NOMO-1 treated with dmso at 0.1 percent for 144 hours (cell line): ENCODE results near the gene KCNMA1.
"Not testable (repeated sequence)": the region's sequence is repeated elsewhere in the genome, so short reads cannot be mapped to it uniquely, and the experiment has no call there.

Experiments used
- DNase-seq: peaks from one replicate; lab custom pipeline; 2025; ENCODE audit not compliant: unreplicated experiment; lab: John Stamatoyannopoulos, UW

Gene KCNMA1

GRCh38 chr10:77537720-77538373, 99.8 kb downstream of the KCNMA1 start:
- no peak for DNase-seq

- no peak for DNase-seq
These were observed 100.5 kb downstream of the KCNMA1 start for GRCh38 chr10:77537071-77537470.

- no peak for DNase-seq
These were observed 103.7 kb downstream of the KCNMA1 start for GRCh38 chr10:77533887-77534278.

DNA sequence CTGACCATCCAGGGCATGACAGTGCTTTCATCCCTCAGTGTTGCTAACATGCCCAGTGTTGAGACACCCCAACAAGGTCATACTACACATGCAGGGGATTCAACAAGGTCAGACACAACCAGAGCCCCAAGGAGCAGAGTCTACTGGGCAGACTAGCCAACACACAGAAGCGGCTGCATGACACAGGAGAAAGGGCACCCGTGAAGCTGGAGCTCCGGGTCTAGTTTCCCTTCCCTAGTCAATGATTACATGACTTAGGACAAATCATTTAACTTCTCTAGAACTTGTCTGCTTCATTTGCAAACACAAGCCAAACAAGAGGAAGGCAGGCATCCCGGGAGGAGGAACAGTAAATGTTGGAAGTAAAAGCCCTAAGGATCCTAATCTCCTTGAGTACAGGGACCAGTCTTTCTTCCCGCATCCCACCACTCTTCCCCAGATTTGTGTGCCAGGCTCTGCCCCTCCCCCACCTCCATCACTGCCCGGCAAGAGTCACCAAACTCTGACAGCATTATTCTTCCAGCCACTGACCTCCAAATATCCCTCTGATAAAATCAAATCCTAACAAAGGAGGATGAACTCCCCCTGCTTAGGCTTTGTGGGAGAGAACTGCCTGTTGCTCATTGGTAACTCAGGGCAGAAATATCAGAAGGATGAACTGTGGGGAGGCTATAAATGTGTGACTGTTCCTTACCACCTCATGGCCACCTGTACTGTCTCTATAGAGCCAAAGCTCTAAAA, 104.3 kb downstream of the KCNMA1 start:
- DNase-seq, result no peak

- no peak for DNase-seq
These were observed 105.5 kb downstream of the KCNMA1 start for GRCh38 chr10:77532068-77532467.

- no peak for DNase-seq
These were observed 106.1 kb downstream of the KCNMA1 start for GRCh38 chr10:77531441-77532001.

DNA sequence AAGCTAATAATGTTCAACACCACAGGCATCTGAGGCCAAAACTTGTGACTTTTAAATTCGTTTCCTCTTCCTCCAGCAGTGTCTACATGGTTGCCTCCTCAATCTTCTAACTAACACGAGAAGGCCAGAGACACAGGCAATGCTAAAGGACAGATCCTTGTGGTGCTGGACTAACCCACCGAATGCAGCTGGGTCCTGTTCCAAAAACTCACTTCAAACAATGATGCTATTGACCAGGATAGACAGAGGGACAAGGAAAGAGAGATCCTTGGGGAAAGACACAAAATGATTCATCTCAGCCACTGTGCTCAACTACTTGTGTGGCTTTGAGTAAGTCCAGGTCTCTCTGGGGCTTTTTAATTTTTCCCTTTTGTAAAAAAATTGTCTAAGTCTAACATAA, 107.6 kb downstream of the KCNMA1 start:
- DNase-seq, result no peak

GRCh38 chr10:77529050-77529576, 108.5 kb downstream of the KCNMA1 start:
- DNase-seq, result no peak

DNA sequence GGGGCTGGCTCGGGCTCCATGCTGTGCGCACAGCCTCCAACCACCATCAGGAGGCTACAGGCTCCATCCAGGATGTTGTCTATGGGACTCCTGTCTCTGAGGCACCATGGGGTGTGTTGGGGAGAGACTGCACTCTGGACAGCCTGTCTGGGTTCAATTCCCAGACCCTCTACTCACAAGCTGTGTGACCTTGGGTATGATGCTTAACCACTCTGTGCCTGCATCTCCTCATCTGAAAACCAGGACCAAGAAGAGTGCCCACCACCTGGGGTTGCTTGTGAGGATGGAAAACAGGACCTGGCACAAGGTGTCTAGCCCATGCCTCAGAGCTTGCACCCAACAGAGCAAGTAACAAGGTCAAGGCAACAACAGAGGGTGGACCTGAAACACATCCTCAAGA, 109.8 kb downstream of the KCNMA1 start:
- no peak for DNase-seq

DNA sequence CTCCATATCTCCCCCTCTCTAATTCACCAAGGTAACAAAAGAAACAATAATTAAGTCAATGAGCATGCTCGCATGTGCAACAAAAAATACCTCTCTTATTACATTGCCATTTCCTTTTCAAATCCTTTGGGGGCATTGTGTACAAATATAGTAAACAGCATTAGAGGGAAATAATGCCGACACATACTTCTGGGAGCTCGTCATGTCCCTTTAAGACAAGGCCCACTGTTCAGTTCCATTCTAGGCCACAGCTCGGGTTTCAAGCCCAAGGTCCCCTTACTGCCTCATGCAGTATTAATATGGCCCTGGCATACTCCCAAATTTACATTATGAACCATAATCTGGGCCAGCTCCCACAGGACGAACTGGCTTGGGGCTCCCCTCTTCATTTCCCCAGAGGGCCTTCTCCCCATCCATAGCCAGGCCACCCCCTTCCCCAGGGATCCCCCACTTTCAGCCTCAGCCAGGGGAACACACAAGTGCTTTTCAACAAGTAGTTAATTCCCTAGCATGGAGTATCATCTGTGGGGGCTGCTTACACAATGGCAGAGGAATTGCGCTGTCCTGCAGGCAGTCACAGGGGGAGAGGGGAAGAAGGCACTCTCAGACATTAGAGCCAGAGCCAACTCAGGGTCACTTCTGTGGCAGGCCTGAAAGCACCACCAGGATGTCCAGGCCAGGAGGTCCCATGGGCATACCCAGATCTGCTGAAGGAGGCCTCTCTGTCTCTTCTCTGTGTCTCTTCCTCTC, 110.6 kb downstream of the KCNMA1 start:
- no peak for DNase-seq

DNA sequence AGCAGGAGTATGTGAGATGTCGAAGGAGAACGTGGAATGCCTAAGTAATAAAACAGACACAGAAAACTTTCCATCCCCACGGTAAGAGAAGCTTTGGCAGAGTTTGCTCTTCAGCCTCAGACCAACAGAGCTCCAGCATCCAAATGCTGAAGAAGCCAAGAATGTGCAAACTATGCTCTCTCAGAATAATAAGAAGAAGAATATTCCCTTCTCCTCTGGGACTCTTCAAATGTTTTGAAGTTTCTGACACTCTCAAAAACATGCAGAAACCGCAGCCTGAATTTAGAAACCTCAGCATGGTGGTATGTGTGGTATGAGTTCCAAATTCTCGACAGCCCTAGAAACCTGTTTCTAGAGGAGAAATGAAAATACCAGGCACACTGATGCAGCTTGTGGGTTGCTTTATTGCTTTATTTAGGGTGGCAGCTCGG, 113.3 kb downstream of the KCNMA1 start:
- no peak for DNase-seq

- DNase-seq, result no peak
These were observed 115.3 kb downstream of the KCNMA1 start for GRCh38 chr10:77522268-77522809.

GRCh38 chr10:77520995-77521394, 116.6 kb downstream of the KCNMA1 start:
- DNase-seq, result no peak

DNA sequence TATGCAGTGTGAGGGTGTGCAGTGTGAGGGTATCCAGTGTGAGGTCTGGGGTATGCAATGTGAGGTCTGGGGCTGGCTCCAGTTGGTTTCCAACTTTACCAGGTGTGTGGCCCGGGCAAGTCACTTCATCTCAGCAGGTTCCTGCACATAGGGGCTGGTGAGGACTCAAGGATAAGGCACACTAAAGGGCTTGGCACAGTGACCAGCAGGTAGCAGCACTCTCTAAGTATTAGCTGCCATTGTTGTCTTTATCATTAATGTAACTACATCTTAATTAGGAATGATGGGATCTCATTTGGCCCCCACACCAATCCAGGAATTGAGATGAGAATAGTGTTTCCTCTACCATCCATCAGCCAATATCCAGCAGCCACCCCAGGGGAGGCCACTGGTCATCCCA, 117.3 kb downstream of the KCNMA1 start:
- no peak for DNase-seq

DNA sequence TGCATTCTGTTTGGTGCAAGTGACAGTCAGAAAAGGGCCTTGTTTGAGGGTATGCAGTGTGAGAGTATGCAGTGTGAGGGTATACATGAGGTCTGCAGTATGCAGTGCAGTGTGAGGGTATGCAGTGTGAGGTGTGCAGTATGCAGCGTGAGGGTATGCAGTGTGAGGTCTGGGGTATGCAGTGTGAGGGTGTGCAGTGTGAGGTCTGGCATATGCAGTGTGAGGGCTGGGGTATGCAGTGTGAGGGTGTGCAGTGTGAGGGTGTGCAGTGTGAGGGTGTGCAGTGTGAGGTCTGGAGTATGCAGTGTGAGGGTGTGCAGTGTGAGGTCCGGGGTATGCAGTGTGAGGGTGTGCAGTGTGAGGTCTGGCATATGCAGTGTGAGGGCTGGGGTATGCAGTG, 117.8 kb downstream of the KCNMA1 start:
- DNase-seq, result not testable (repeated sequence)

DNA sequence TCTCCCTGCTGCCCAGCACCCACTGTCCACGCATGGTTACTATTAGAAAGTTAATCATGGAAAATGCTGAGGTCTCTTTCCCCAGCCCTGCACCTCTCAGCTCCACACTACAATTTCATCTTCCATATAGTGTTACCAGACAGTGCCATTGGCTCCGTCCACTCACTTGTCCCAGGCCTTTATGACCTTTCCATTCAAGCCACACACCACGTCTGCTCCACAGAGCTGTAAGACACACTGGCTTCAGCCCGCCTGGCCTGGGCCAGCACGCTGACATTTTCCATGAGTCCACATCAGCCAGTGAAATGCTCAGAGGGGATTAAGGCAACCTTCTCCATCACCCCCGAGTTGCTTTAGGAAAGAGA, 118.7 kb downstream of the KCNMA1 start:
- DNase-seq, result no peak

DNA sequence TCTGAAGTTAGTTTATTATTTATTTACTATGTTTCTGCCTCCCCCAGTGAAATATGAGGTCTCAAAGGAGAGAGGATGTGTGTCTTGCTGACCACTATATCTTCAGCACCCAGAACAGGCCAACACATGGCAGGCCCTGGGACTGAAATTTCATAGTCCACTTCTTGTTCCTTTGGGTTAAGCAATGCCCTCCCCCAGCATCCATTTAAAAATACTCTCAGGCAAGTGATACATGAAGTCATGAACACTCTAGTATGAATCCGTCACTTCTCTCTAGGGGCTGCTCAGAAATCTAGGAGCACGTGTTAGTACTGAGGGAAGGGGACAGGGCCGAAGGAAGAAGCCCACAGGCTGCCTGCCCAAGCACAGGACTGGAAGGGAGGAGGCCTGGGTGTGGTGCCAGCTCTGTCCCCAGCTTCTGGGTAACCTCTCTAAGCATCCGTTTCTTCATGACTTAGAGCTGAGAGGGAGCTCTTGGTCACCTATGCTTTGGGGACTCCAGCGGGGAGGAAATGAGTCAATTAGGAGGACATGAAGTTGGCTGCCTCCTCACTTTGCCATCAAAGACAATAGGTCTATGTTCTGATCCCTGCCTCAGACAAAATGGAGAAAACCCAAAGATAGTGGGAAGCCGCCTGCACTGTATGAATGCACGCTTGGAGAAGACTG, 119.2 kb downstream of the KCNMA1 start:
- DNase-seq, result no peak

GRCh38 chr10:77516575-77516974, 121.0 kb downstream of the KCNMA1 start:
- DNase-seq, result no peak

DNA sequence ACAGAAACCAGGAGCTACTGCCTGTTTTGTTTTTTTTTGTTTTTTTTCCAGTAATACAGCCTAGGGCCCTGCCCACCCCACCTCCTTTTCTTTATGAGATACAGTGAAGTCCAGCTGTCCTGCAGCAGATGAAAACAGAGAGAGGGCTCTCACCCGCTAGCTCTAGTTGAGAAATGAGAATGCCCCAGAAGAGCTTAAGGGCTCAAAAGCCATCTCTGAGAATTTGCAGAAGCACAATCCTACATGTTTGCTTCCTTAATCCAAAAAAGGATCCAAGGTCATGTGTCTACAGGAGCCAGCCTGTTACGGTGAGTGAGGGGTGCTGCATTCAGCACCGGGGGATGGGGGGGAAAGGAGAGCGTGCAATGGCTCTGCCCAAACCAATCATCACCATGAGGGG, 122.7 kb downstream of the KCNMA1 start:
- no peak for DNase-seq

DNA sequence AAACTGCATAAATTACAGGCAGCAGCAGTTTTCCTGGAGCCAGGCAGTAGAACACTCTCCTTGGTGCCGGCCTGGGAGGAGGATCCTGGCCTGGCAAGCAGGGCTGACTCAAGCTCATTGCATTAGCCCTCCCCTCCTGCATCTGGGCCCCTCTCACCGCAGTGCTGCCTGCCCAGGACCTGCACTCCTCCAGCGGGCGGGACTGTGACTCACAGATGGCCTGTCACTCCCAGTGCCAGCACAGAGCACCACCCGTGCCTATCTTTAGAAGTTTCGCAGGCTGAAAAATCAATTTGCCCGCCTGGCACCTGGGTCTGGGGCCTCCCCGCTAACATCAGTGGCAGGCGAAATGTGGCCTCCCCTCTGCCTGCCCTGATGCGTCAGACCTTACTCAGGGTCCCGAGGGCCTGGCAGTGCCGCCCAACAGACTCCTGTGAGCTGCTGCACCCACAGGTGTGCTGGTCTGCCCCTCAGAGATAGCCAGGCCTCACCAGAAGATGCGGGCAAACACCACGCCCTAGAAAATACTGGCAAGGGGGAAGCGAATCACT, 123.8 kb downstream of the KCNMA1 start:
- DNase-seq, result no peak
